SK-N-SH (cell line): Measurements from ENCODE around the gene ZDHHC8. TPM values are rescaled to one million over a fixed set of nuclear protein-coding genes. Genes with fewer than 3 reads are reported as not detected.

Experiments
- CTCF ChIA-PET: fragments of 300-600, 350-600 bp; formaldehyde crosslinking; extraction: SDS; loops from one replicate; lab custom pipeline; 2021; lab: Yijun Ruan, JAX
- POLR2A ChIA-PET: fragments of 350-600 bp; sonication (Branson Sonifier 250); formaldehyde crosslinking; extraction: SDS; loops from one replicate; lab custom pipeline; 2020; ENCODE audit warnings: antibody characterized with exemption, inconsistent platforms; lab: Yijun Ruan, JAX
- DNase-seq: peaks from one replicate; pipeline ENCODE4 v3.0.0; 2012
- H2AFZ ChIP-seq: fragments of 200-600 bp; sonication (generic); 2 replicates; pipeline ENCODE4 v1.8.1; 2016; ENCODE audit warnings: antibody characterized with exemption, mild to moderate bottlenecking, low read depth
- H3F3A ChIP-seq: fragments of 200-600 bp; sonication (generic); replicated peaks from 2 replicates; pipeline ENCODE3; 2016; ENCODE audit warnings: antibody characterized with exemption, mild to moderate bottlenecking; ENCODE audit not compliant: insufficient read depth
- H3K27ac ChIP-seq, 2 experiments: fragments of 200-500 bp in 1 of 2; fragments of 200-600 bp in 1 of 2; sonication (Bioruptor generic) in 1 of 2; sonication (generic), shearing (Covaris generic) in 1 of 2; 2 replicates each; pipeline versions ENCODE4 v1.5.1 to v1.6.1; 2014 to 2016; ENCODE audit warnings: low read depth in 2 of 2, inconsistent platforms in 1 of 2, low read length in 1 of 2, mild to moderate bottlenecking in 1 of 2, mixed read lengths in 1 of 2
- H3K27me3 ChIP-seq: fragments of 200-600 bp; sonication (generic), shearing (Covaris generic); 2 replicates; pipeline ENCODE4 v1.6.1; 2016; ENCODE audit warnings: mixed run types; ENCODE audit not compliant: insufficient read depth
- H3K36me3 ChIP-seq, 2 experiments: fragments of 200-500 bp in 1 of 2; fragments of 200-600 bp in 1 of 2; sonication (Bioruptor generic) in 1 of 2; sonication (generic) in 1 of 2; replicated peaks in 1 of 2; 2 replicates each; pipeline versions ENCODE3 to v1.5.1; 2014 to 2016; ENCODE audit warnings: low read length in 1 of 2, mild to moderate bottlenecking in 1 of 2; ENCODE audit not compliant: insufficient read depth in 2 of 2, control insufficient read depth in 1 of 2
- H3K4me1 ChIP-seq, 2 experiments: fragments of 200-500 bp in 1 of 2; fragments of 200-600 bp in 1 of 2; sonication (Bioruptor generic) in 1 of 2; sonication (generic), shearing (Covaris generic) in 1 of 2; 2 replicates each; pipeline versions ENCODE4 v1.5.1 to v1.6.1; 2014 to 2016; ENCODE audit warnings: low read depth in 1 of 2, low read length in 1 of 2, mixed run types in 1 of 2; ENCODE audit not compliant: insufficient read depth in 2 of 2, control insufficient read depth in 1 of 2
- H3K4me2 ChIP-seq: fragments of 200-600 bp; sonication (generic), shearing (Covaris generic); 2 replicates; pipeline ENCODE4 v1.6.1; 2017; ENCODE audit warnings: mixed run types
- H3K4me3 ChIP-seq, 2 experiments: fragments of 200-500 bp in 1 of 2; fragments of 200-600 bp in 1 of 2; sonication (Bioruptor generic) in 1 of 2; sonication (generic), shearing (Covaris generic) in 1 of 2; 2 replicates each; pipeline versions ENCODE4 v1.5.1 to v1.8.1; 2014 to 2016; ENCODE audit warnings: low read depth in 2 of 2, inconsistent platforms in 1 of 2, low read length in 1 of 2, mild to moderate bottlenecking in 1 of 2, mixed read lengths in 1 of 2, moderate library complexity in 1 of 2
- H3K79me2 ChIP-seq: fragments of 200-600 bp; sonication (generic); 2 replicates; pipeline ENCODE4 v1.8.1; 2017; ENCODE audit warnings: mild to moderate bottlenecking; ENCODE audit not compliant: insufficient read depth
- H3K9ac ChIP-seq: fragments of 200-600 bp; sonication (generic); 2 replicates; pipeline ENCODE4 v1.6.1; 2017; ENCODE audit warnings: mixed run types
- H3K9me2 ChIP-seq: fragments of 200-600 bp; sonication (generic); 2 replicates; pipeline ENCODE4 v1.6.1; 2017; ENCODE audit warnings: mixed run types
- H3K9me3 ChIP-seq: fragments of 200-600 bp; sonication (generic); 2 replicates; pipeline ENCODE4 v1.6.1; 2017; ENCODE audit warnings: mixed run types, mild to moderate bottlenecking, moderate library complexity
- H4K20me1 ChIP-seq: fragments of 200-600 bp; sonication (generic); 2 replicates; pipeline ENCODE4 v1.6.1; 2017; ENCODE audit warnings: mild to moderate bottlenecking, mixed run types; ENCODE audit not compliant: insufficient read depth
- CHD2 ChIP-seq: fragments of 150-350 bp; IDR thresholded peaks from 2 replicates; pipeline ENCODE4 v1.6.1; 2018; ENCODE audit warnings: low read length; ENCODE audit not compliant: partially characterized antibody
- ELF1 ChIP-seq: IDR thresholded peaks from 2 replicates; pipeline ENCODE4 v1.4.0; 2012
- EP300 ChIP-seq, 2 experiments: IDR thresholded peaks; 2 replicates each; pipeline versions ENCODE4 v1.4.0 to v1.6.1; 2012; ENCODE audit warnings: borderline replicate concordance in 1 of 2, low read depth in 1 of 2, low read length in 1 of 2
- EZH2phosphoT487 ChIP-seq: fragments of 200-600 bp; sonication (generic); IDR thresholded peaks from 2 replicates; pipeline ENCODE4 v1.6.1; 2017; ENCODE audit warnings: low read depth, mixed run types, mild to moderate bottlenecking, antibody characterized with exemption, moderate library complexity, borderline replicate concordance
- FOSL2 ChIP-seq: IDR thresholded peaks from 2 replicates; pipeline ENCODE4 v1.4.0; 2012; ENCODE audit warnings: low read depth, mild to moderate bottlenecking, moderate library complexity, borderline replicate concordance
- FOXJ3 ChIP-seq: sonication (generic); formaldehyde crosslinking; IDR thresholded peaks from 2 replicates; pipeline ENCODE4 v1.5.1; 2020; ENCODE audit warnings: mild to moderate bottlenecking, missing genetic modification reagents
- FOXM1 ChIP-seq: IDR thresholded peaks from 2 replicates; pipeline ENCODE4 v1.4.0; 2012; ENCODE audit warnings: low read depth, mild to moderate bottlenecking
- GABPA ChIP-seq: IDR thresholded peaks from 2 replicates; pipeline ENCODE4 v1.4.0; 2012; ENCODE audit warnings: low read depth, mild to moderate bottlenecking
- JUND ChIP-seq: IDR thresholded peaks from 2 replicates; pipeline ENCODE4 v1.4.0; 2012
- MXI1 ChIP-seq: IDR thresholded peaks from 2 replicates; pipeline ENCODE4 v1.6.1; 2012; ENCODE audit warnings: mild to moderate bottlenecking, low read depth, low read length, improper control_type of control experiment
- NFIC ChIP-seq: IDR thresholded peaks from 2 replicates; pipeline ENCODE4 v1.4.0; 2012; ENCODE audit warnings: borderline replicate concordance
- NRF1 ChIP-seq: IDR thresholded peaks from 2 replicates; pipeline ENCODE4 v1.6.1; 2012; ENCODE audit warnings: low read depth, mild to moderate bottlenecking, low read length
- POLR2AphosphoS5 ChIP-seq: IDR thresholded peaks from 2 replicates; pipeline ENCODE4 v1.6.1; 2012; ENCODE audit warnings: low read depth, low read length
- RAD21 ChIP-seq: IDR thresholded peaks from 2 replicates; pipeline ENCODE4 v1.6.1; 2012; ENCODE audit warnings: mild to moderate bottlenecking, low read length
- RCOR1 ChIP-seq: fragments of 150-350 bp; IDR thresholded peaks from 2 replicates; pipeline ENCODE4 v1.6.1; 2017; ENCODE audit warnings: antibody characterized with exemption, low read length
- RXRA ChIP-seq: IDR thresholded peaks from 2 replicates; pipeline ENCODE4 v1.4.0; 2012; ENCODE audit warnings: low read depth, mild to moderate bottlenecking, borderline replicate concordance
- SIN3A ChIP-seq: IDR thresholded peaks from 2 replicates; pipeline ENCODE4 v1.6.1; 2012; ENCODE audit warnings: low read depth, mild to moderate bottlenecking, low read length, moderate library complexity, borderline replicate concordance
- SMC3 ChIP-seq: IDR thresholded peaks from 2 replicates; pipeline ENCODE4 v1.6.1; 2012; ENCODE audit warnings: low read depth, low read length, improper control_type of control experiment
- WGBS: methylation state at CpG from one replicate; pipeline ENCODE4 v1.1.6; 2017; ENCODE audit warnings: low lambda C conversion rate; 5-methylcytosine and 5-hydroxymethylcytosine counted together
- polyA plus RNA-seq, 3 experiments: library from polyadenylated mRNA; depleted of rRNA; stranded (reverse); fragments of >200 nt; gene quantifications; 2 replicates each; pipeline ENCODE4 v1.2.3, GENCODE V29; 2012
- TF ChIP-seq, protein P1 (sequence below): IDR thresholded peaks from 2 replicates; pipeline ENCODE4 v1.4.0; 2012; ENCODE audit warnings: low read depth, borderline replicate concordance
- TF ChIP-seq, protein P2 (sequence below): IDR thresholded peaks from 2 replicates; pipeline ENCODE4 v1.4.0; 2012; ENCODE audit warnings: low read depth
- TF ChIP-seq, protein P3 (sequence below): fragments of 200-600 bp; sonication (generic); IDR thresholded peaks from 2 replicates; pipeline ENCODE4 v1.6.1; 2017; ENCODE audit warnings: antibody characterized with exemption, mild to moderate bottlenecking, moderate library complexity
- TF ChIP-seq, protein P4 (sequence below): IDR thresholded peaks from 2 replicates; pipeline ENCODE4 v1.6.1; 2012; ENCODE audit warnings: mild to moderate bottlenecking, low read depth, low read length, moderate library complexity

Gene ZDHHC8
- polyA plus RNA-seq, 1 of the 3 experiments (the other 2 are of a cell fraction), result 65.3 TPM

DNA sequence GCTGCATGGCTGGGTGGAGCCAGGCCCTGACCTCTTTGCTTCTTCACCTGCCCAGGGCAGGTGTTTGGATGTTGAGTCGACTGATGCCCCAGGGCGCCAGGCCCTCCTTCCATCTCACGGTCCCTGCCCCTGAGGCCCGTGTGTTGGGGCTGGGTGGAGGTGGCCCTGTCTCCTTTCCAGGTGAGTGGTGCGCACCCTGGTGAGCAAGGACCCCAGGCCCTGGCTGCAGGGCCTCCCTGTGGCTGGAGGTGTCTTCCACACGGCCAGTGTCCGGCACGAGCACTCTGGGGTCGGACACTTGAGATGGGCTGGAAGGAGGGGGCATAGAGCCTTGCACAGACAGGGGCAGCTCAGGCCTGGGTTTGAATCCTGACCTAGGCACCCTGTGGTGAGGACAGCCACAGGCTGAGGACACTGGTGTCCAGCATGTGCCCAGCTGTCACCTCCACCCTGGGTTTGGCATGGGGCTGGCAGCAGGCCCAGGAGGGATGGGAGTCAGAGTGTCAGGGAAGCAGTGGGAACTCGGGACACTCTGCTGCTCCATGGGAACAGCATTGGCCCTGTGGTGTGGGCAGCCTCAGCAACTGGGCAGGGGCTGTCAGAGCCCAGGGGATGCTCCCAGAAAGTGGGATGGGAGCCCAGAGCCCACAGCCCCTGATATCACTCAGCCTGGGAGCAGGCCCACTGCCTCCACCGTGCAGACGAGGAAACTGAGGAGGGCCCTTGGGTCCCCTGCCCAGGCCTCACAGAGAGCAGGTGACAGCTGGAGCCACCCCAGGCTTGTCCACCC lies 56.4 kb downstream of the ZDHHC8 start (continued):
- TF ChIP-seq, protein P1, sequence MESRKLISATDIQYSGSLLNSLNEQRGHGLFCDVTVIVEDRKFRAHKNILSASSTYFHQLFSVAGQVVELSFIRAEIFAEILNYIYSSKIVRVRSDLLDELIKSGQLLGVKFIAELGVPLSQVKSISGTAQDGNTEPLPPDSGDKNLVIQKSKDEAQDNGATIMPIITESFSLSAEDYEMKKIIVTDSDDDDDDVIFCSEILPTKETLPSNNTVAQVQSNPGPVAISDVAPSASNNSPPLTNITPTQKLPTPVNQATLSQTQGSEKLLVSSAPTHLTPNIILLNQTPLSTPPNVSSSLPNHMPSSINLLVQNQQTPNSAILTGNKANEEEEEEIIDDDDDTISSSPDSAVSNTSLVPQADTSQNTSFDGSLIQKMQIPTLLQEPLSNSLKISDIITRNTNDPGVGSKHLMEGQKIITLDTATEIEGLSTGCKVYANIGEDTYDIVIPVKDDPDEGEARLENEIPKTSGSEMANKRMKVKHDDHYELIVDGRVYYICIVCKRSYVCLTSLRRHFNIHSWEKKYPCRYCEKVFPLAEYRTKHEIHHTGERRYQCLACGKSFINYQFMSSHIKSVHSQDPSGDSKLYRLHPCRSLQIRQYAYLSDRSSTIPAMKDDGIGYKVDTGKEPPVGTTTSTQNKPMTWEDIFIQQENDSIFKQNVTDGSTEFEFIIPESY, result no peak
- TF ChIP-seq, protein P2, sequence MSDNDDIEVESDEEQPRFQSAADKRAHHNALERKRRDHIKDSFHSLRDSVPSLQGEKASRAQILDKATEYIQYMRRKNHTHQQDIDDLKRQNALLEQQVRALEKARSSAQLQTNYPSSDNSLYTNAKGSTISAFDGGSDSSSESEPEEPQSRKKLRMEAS, result no peak
- TF ChIP-seq POLR2AphosphoS5, result no peak
- TF ChIP-seq FOXM1, result no peak
- TF ChIP-seq MXI1, result no peak
- TF ChIP-seq, protein P3, sequence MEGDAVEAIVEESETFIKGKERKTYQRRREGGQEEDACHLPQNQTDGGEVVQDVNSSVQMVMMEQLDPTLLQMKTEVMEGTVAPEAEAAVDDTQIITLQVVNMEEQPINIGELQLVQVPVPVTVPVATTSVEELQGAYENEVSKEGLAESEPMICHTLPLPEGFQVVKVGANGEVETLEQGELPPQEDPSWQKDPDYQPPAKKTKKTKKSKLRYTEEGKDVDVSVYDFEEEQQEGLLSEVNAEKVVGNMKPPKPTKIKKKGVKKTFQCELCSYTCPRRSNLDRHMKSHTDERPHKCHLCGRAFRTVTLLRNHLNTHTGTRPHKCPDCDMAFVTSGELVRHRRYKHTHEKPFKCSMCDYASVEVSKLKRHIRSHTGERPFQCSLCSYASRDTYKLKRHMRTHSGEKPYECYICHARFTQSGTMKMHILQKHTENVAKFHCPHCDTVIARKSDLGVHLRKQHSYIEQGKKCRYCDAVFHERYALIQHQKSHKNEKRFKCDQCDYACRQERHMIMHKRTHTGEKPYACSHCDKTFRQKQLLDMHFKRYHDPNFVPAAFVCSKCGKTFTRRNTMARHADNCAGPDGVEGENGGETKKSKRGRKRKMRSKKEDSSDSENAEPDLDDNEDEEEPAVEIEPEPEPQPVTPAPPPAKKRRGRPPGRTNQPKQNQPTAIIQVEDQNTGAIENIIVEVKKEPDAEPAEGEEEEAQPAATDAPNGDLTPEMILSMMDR, result no peak
- TF ChIP-seq NFIC, result no peak
- TF ChIP-seq FOSL2, result no peak
- TF ChIP-seq SIN3A, result no peak
- TF ChIP-seq CHD2, result no peak
- TF ChIP-seq RCOR1, result no peak
- TF ChIP-seq RXRA, result no peak

DNA sequence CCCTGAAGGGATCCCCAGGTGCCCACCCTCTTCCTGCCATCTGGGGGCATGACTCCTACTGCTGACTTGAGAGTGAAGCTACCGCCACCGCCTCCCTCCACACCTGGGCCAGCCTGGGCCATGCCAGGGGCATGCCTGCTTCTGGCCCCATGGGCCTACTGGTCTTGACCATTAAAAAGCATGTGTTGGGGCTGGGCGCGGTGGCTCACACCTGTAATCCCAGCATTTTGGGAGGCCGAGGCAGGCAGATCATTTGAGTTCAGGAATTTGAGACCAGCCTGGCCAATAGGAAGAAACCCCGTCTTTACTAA lies 56.9 kb downstream of the ZDHHC8 start:
- no peak for DNase-seq
- Histone ChIP-seq H3K9me3 (no peaks in the 10 kb centered on the region), H3K4me2 (no peak overlapping the region), H3K9me2 (no peaks in the 10 kb centered on the region), H3K27me3 (no peaks in the 10 kb centered on the region), H3K4me3 (no peak overlapping the region), H3K36me3 (no peaks in the 10 kb centered on the region), H3K9ac (no peak overlapping the region), H3F3A (no peaks in the 10 kb centered on the region), H3K79me2 (no peaks in the 10 kb centered on the region), H3K4me1 (no peaks in the 10 kb centered on the region), H4K20me1 (no peaks in the 10 kb centered on the region), H2AFZ (no peak overlapping the region), H3K27ac (no peak overlapping the region)
- ChIA-PET CTCF (no interaction called here), POLR2A (no interaction called here)
- no peak for TF ChIP-seq GABPA
- TF ChIP-seq FOSL2, result no peak
- no peak for TF ChIP-seq FOXM1
- TF ChIP-seq, protein P4, sequence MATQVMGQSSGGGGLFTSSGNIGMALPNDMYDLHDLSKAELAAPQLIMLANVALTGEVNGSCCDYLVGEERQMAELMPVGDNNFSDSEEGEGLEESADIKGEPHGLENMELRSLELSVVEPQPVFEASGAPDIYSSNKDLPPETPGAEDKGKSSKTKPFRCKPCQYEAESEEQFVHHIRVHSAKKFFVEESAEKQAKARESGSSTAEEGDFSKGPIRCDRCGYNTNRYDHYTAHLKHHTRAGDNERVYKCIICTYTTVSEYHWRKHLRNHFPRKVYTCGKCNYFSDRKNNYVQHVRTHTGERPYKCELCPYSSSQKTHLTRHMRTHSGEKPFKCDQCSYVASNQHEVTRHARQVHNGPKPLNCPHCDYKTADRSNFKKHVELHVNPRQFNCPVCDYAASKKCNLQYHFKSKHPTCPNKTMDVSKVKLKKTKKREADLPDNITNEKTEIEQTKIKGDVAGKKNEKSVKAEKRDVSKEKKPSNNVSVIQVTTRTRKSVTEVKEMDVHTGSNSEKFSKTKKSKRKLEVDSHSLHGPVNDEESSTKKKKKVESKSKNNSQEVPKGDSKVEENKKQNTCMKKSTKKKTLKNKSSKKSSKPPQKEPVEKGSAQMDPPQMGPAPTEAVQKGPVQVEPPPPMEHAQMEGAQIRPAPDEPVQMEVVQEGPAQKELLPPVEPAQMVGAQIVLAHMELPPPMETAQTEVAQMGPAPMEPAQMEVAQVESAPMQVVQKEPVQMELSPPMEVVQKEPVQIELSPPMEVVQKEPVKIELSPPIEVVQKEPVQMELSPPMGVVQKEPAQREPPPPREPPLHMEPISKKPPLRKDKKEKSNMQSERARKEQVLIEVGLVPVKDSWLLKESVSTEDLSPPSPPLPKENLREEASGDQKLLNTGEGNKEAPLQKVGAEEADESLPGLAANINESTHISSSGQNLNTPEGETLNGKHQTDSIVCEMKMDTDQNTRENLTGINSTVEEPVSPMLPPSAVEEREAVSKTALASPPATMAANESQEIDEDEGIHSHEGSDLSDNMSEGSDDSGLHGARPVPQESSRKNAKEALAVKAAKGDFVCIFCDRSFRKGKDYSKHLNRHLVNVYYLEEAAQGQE, result no peak
- TF ChIP-seq, protein P2, result no peak
- TF ChIP-seq ELF1, result no peak
- no peak for TF ChIP-seq SMC3
- TF ChIP-seq SIN3A, result no peak
- no peak for TF ChIP-seq EZH2phosphoT487
- no peak for TF ChIP-seq RAD21
- no peak for TF ChIP-seq NRF1
- no peak for TF ChIP-seq JUND
- TF ChIP-seq FOXJ3 (CRISPR knock-in tag), result no peak
- no peak for TF ChIP-seq EP300 (IDR thresholded peaks at IDR 0.05; ENCODE audit: borderline replicate concordance in 1 of 2, low read depth in 1 of 2, low read length in 1 of 2)
- WGBS, result 89% methylated on average over 6 of the region's 6 CpGs
